ENCODE results near the gene C2orf68. TPM values are rescaled to one million over a fixed set of nuclear protein-coding genes. Genes with fewer than 3 reads are reported as not detected.
"Not testable (repeated sequence)": the region's sequence is repeated elsewhere in the genome, so short reads cannot be mapped to it uniquely, and the experiment has no call there.

Gene C2orf68
- total RNA-seq, 1 donor: 22.2 TPM

DNA sequence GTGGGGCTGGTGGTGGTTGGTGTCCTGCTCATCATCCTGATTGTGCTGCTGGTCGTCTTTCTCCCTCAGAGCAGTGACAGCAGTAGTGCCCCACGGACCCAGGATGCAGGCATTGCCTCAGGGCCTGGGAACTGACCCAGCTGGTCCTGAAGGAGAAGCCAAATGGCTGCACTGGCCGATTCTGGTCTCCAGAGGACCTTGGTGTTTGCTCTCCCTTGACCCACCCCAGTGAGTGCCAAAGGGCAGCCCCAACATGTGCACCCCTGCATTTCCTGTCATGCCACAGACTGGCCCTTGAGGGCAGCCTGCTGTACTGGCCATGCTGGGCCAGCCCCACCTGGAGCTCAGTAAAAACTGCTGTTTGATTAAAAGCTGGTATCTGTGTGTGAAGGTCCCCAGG lies 18.8 kb downstream of the C2orf68 start:
- TF ChIP-seq, protein P1, sequence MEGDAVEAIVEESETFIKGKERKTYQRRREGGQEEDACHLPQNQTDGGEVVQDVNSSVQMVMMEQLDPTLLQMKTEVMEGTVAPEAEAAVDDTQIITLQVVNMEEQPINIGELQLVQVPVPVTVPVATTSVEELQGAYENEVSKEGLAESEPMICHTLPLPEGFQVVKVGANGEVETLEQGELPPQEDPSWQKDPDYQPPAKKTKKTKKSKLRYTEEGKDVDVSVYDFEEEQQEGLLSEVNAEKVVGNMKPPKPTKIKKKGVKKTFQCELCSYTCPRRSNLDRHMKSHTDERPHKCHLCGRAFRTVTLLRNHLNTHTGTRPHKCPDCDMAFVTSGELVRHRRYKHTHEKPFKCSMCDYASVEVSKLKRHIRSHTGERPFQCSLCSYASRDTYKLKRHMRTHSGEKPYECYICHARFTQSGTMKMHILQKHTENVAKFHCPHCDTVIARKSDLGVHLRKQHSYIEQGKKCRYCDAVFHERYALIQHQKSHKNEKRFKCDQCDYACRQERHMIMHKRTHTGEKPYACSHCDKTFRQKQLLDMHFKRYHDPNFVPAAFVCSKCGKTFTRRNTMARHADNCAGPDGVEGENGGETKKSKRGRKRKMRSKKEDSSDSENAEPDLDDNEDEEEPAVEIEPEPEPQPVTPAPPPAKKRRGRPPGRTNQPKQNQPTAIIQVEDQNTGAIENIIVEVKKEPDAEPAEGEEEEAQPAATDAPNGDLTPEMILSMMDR (IDR thresholded peaks at IDR 0.05; ENCODE audit: insufficient read depth, low read length): no peak
- H3K4me3 ChIP-seq (ENCODE audit: low read depth, low read length): no peak overlapping the region
- no peak for DNase-seq (ENCODE audit: low read depth)

DNA sequence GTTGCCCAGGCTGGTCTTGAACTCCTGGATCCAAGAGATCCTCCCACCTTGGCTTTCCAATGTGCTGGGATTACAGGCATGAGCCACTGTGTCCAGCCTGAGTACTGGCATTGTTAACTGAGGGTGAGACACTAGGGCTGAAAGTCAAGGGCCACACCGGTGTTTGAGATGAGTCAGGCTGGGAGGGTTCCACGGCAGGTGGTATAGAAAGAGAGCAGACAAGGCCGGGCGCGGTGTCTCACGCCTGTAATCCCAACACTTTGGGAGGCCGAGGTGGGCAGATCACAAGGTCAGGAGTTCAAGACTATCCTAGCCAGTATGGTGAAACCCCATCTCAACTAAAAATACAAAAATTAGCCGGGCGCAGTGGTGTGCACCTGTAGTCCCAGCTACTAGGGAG lies 19.6 kb downstream of the C2orf68 start:
- H3K4me3 ChIP-seq (ENCODE audit: low read depth, low read length): not testable (repeated sequence)

DNA sequence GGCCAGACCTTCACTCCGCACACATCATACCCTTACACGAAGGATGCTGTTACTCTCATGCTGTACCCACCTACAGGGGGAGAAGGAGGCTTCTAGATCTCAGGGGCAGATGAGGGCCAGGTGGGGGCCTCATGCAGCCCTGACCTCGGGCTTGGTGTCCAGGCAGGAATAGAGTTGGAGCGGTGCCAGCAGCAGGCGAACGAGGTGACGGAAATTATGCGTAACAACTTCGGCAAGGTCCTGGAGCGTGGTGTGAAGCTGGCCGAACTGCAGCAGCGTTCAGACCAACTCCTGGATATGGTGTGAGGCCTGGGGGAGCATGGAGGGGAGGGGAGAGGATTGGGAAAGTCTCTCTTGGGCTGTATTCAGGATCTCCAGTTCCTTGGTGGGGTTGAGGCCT lies 20.3 kb downstream of the C2orf68 start:
- TF ChIP-seq, protein P1 (IDR thresholded peaks at IDR 0.05; ENCODE audit: insufficient read depth, low read length): no peak
- H3K4me3 ChIP-seq (ENCODE audit: low read depth, low read length): no peak overlapping the region
- DNase-seq (ENCODE audit: low read depth): no peak

More for the DNA sequence above, 19.6 kb downstream of the C2orf68 start:
- not testable (repeated sequence) for DNase-seq (ENCODE audit: low read depth)

DNA sequence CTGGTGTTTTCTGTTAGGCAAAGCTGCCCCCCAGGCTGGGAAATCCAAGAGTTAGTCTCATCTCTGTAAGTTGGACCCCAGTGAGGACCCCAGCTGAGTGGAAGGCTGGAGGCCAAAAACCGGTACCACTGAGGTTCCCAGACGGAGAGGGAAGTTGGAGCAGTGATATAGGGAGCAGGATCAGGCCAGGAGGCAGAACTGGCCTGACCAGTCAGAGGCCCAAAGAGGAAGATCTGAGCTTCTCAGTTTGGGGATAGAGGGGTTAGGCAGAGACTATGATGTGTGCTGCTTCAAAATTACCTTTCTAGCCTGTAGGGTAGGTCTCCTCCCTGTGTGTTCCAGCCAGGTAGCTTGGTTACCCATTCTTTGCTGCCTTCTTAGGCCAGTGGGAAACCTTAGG lies 20.9 kb downstream of the C2orf68 start:
- no peak for DNase-seq (ENCODE audit: low read depth)
- TF ChIP-seq, protein P1 (IDR thresholded peaks at IDR 0.05; ENCODE audit: insufficient read depth, low read length): no peak
- H3K4me3 ChIP-seq (ENCODE audit: low read depth, low read length): peak overlapping the region; percentile 5

DNA sequence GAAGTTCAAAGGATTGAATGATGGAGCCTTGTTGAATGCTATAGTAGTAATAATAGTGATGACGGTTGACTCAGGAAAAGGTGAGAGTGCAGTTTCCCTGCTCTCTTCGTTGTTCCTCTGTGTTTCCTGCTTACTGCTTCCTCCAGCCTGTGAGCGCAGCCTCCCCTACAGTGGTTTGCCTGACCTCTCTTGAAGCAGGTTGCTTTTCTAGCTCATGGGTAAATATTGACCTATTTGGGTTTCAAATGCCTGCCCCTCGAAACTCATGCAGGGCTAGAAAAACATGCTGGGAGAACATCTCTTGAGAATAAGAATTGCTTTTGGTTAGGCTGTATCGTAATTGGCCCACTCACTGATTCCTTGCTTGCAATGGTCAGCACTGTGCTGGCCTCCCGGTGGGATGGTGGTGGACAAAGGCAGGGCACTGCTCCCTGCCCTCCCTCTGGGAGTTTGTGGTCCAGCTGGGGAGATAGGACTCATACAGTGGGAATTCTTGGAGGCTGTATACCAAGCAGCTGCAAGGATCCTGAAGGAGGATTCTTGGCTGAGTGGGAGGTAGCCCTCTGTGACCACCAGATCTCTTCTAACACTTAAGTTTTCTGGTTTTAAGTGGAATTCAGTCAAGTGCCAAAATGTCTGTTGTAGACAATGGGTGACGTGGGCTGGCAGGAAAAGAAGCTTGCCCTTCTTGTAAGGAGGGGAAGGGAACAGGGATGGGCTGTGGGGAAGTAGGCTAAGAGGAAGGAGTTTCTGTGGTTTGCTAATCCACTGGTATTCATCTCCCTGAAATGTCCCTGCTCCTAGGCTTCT lies 21.7 kb downstream of the C2orf68 start:
- TF ChIP-seq, protein P1 (IDR thresholded peaks at IDR 0.05; ENCODE audit: insufficient read depth, low read length): no peak
- DNase-seq (ENCODE audit: low read depth): peak; percentile 100
- H3K4me3 ChIP-seq (ENCODE audit: low read depth, low read length): no peak overlapping the region

DNA sequence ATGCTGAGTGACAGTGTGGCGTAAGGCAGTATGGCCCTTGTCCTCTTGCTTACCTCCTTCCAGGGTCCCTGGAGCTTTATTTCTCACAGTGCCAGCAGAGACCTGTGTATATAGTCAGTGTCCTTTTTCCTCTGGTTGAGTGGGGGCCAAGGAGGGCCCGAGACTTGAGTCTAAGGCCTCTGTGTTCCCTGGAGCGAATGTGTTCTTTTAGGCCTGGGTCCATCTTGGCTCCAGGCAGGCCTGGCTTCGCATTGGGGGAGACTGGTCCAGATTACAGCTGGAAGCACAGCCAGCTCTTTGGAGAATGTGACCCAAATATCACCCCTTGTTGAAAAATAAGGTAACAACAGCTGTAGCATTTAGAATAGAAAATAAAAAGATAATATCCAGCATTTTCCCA lies 22.7 kb downstream of the C2orf68 start:
- no peak overlapping the region for H3K4me3 ChIP-seq (ENCODE audit: low read depth, low read length)
- TF ChIP-seq, protein P1 (IDR thresholded peaks at IDR 0.05; ENCODE audit: insufficient read depth, low read length): no peak
- no peak for DNase-seq (ENCODE audit: low read depth)

DNA sequence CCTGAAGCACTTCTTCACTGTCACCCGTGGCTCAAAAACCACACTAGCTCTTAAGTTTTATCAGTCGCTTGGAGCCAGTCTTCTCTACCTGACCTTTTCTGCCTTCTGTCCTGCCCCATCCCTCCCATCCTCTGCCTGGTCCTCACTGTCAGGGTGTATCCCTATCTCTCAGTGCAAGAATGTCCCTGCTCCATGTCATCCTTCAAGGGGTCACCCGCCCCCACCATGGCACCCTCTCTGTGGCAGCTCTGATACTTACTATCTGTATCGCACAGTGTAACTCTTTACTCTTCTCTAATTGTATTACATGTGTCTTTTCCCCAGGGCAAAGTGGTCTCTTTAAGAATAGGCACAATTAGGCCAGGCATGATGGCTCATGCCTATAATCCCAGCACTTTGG lies 23.2 kb downstream of the C2orf68 start:
- TF ChIP-seq, protein P1 (IDR thresholded peaks at IDR 0.05; ENCODE audit: insufficient read depth, low read length): no peak
- no peak overlapping the region for H3K4me3 ChIP-seq (ENCODE audit: low read depth, low read length)
- no peak for DNase-seq (ENCODE audit: low read depth)

All from fibroblast of the aortic adventitia (primary cell).